GM10266 (cell line): ENCODE measurements around the gene INTS6.

Experiments used
- DNase-seq: peaks from one replicate; pipeline ENCODE4 v3.0.0; 2012; ENCODE audit errors: extremely low spot score
- TF ChIP-seq, protein P1 (sequence below): IDR thresholded peaks from 2 replicates; pipeline ENCODE4 v1.5.1; 2012; ENCODE audit warnings: mild to moderate bottlenecking, low read depth; ENCODE audit not compliant: control insufficient read depth, insufficient read depth; ENCODE audit errors: missing control alignments

INTS6 gene

DNA sequence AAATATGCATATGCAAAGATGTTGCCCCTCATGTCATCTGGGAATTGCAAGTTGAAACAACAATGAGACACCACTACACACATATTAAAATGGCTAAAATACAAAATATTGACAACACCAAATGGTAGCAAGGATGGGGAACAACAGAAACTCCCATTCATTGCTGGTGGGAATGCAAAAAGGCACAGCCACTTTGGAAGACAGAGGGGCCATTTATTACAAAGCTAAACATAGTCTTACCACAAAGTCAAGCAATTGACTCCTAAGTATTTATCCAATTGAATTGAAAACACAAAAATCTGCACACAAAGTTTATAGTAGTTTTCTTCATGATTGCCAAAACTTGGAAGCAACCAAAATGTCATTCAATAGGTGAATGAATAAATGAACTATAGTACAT is 119.4 kb downstream of the INTS6 start:
- TF ChIP-seq, protein P1, sequence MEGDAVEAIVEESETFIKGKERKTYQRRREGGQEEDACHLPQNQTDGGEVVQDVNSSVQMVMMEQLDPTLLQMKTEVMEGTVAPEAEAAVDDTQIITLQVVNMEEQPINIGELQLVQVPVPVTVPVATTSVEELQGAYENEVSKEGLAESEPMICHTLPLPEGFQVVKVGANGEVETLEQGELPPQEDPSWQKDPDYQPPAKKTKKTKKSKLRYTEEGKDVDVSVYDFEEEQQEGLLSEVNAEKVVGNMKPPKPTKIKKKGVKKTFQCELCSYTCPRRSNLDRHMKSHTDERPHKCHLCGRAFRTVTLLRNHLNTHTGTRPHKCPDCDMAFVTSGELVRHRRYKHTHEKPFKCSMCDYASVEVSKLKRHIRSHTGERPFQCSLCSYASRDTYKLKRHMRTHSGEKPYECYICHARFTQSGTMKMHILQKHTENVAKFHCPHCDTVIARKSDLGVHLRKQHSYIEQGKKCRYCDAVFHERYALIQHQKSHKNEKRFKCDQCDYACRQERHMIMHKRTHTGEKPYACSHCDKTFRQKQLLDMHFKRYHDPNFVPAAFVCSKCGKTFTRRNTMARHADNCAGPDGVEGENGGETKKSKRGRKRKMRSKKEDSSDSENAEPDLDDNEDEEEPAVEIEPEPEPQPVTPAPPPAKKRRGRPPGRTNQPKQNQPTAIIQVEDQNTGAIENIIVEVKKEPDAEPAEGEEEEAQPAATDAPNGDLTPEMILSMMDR: no peak
- DNase-seq: no peak

DNA sequence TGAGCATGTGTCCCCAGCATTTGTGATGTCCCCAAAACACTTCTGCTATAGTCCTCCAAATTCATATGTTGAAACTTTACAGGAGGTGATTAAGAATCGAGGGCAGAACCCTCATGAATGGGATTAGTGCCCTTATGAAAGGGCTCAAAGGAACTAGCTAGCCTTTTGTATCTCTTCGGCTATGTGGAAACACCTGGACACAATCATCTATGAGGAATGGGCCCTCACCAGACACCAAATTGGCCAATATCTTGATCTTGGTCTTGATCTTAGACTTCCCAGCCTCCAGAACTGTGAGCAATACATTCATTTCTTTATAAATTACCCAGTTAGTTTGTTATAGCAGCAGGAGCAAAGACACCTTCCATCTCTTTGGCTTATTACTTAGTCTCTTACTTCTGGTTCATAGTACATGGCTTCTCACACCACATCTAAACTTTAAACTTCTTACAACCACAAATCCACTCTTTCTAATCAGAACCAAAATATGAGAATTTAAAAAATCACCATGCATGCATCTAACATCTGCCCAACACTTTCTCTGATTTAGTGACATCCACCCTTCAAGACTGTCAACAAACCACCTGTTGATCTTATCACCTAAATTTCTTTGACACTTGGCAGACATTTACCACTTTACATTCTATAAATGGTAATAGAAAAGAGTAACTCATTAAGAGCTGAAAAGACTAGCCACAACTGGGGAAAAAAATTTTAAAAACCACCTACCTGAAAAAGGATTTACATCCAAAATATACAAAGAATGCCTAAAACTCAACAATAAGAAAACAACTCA is 120.1 kb downstream of the INTS6 start:
- TF ChIP-seq, protein P1: no peak
- no peak for DNase-seq

DNA sequence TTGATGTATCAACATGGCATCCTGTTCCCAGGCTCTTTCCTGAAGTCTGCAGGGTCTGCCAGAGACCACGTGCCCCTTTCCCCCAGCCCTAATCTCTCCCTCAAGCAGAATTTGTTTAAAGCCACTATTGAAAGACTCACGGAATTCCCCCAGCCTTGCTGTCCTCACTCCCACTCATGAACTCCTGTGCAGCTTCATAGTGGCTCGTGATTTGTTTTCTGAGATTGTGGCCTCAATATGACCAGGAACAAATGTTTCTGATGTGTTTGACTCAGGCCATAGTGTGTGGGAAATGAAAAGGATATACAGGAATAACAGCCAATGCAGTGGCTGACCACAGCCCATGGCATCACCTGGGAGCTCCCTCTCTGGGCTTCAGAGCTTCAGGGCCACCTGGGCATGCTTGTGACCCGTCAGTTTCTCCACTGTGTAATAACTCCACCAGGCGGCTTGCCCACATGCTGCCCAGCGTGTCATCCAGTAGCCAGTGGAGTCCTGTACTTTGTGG is 121.4 kb downstream of the INTS6 start:
- TF ChIP-seq, protein P1: no peak
- DNase-seq: peak; percentile 35

DNA sequence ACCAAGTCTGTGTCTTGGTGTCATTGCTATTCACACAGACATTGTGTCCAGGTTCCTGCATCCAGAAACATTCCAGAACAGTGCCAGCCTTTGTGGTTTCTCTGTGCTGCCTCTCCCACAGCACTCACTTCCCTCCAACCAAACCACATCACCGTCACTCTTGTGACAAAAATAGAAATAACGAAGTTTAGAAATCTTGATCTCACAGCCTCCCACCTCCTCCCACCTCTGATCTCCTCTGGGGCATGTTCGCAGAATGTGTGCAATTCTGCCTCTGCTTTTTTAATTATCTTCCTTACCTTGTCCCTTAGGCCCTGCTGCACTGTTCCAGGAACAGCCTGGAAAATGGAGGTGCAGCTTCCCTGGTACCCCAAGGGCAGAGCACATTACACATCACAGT is 122.0 kb downstream of the INTS6 start:
- TF ChIP-seq, protein P1: no peak
- DNase-seq: peak; percentile 33

DNA sequence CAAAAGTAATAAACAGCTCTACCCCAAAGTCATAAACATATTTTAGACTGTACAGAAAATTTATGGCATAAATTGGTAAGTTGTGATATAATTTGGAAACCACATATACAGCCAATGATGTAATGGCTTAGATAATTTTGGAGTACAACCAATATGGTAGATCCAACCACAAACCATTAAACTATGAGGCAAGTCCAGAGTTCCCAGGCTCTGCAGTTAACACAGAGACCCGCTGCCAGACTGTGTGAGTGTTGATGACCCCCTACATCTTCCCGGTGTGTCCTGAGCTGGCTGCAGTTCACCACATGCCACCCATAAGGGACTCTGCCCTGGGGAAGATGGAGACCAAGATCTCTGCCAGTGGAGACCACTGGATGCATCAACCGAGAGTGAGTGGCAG is 123.2 kb downstream of the INTS6 start:
- DNase-seq: no peak
- TF ChIP-seq, protein P1: no peak

DNA sequence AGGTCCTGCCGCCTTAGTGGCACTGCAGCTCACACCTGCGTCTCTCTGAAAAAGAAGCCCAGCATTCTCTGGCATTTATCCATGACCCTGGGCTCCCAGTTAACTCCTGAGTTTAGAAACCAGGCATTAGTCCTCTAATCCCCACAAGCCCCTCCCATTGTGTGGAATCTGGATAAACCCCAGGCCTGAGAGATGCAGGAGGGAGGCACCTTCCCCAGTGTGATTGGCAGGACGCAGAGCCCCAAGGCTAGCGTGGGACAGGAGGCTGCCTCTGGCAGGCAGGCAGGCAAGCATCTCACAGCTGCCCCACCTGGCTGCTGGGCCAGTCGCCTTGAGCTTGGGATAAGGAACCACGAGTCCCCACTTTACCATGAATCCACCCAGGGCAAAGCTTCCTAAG is 124.3 kb downstream of the INTS6 start:
- no peak for DNase-seq
- TF ChIP-seq, protein P1: no peak

DNA sequence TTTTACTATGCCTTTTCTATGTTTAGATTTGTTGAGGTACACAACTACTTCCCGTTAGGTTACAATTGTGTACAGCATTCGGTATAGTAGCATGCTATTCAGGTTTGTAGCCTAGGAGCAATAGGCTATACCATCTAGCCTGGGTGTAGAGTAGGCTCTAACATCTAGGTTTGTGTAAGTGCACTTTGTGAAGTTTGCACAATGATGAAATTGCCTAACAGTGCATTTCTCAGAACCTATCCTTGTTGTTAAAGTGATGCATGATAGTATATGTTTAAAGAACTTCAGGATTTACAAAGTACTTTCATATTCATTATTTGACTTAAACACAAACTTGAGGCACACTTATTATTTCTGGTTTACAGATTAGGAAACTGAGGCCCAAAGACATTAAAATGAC is 124.9 kb downstream of the INTS6 start:
- TF ChIP-seq, protein P1: no peak
- DNase-seq: no peak
